ENCODE measurements around the gene PPIL1. TPM values are rescaled to one million over a fixed set of nuclear protein-coding genes. Genes with fewer than 3 reads are reported as not detected.

PPIL1 gene
- total RNA-seq, 1 experiment from 2014 or later: 64.2 TPM

DNA sequence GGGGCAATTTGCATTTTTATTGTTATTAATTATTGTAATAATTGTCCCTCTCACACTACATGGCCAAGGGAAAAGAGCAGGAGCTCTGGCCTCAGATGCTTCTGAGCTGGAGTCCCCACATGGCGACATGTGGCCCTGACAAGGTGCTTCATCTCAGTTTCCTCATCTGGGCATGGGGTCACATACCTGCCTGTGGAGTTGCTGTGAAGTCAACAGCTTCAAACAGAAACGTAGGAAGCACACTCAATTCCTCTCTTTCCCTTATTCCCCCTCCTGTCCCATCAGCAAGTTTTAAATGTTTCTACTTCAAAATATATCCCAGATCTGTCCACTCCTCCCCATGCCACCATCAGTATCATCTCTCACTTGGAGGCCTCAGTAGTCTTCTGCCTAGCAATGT lies 44.0 kb downstream of the PPIL1 start:
- TF ChIP-seq FOXK1 (CRISPR knock-in tag; IDR thresholded peaks at IDR 0.05) (no peak), NR1H2 (CRISPR knock-in tag; IDR thresholded peaks at IDR 0.05) (no peak), NFE2L1 (CRISPR knock-in tag; IDR thresholded peaks at IDR 0.05) (no peak), JAZF1 (CRISPR knock-in tag; IDR thresholded peaks at IDR 0.05) (no peak), ZNF396 (CRISPR knock-in tag; IDR thresholded peaks at IDR 0.05; ENCODE audit: borderline replicate concordance) (no peak), RELA (CRISPR knock-in tag; IDR thresholded peaks at IDR 0.05; ENCODE audit: borderline replicate concordance) (no peak), PRRX2 (CRISPR knock-in tag; IDR thresholded peaks at IDR 0.05) (no peak)
- TF ChIP-seq, protein P1, sequence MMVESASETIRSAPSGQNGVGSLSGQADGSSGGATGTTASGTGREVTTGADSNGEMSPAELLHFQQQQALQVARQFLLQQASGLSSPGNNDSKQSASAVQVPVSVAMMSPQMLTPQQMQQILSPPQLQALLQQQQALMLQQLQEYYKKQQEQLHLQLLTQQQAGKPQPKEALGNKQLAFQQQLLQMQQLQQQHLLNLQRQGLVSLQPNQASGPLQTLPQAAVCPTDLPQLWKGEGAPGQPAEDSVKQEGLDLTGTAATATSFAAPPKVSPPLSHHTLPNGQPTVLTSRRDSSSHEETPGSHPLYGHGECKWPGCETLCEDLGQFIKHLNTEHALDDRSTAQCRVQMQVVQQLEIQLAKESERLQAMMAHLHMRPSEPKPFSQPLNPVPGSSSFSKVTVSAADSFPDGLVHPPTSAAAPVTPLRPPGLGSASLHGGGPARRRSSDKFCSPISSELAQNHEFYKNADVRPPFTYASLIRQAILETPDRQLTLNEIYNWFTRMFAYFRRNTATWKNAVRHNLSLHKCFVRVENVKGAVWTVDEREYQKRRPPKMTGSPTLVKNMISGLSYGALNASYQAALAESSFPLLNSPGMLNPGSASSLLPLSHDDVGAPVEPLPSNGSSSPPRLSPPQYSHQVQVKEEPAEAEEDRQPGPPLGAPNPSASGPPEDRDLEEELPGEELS (CRISPR knock-in tag; IDR thresholded peaks at IDR 0.05): no peak
- TF ChIP-seq, protein P2, sequence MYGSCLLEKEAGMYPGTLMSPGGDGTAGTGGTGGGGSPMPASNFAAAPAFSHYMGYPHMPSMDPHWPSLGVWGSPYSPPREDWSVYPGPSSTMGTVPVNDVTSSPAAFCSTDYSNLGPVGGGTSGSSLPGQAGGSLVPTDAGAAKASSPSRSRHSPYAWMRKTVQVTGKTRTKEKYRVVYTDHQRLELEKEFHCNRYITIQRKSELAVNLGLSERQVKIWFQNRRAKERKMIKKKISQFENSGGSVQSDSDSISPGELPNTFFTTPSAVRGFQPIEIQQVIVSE (CRISPR knock-in tag; IDR thresholded peaks at IDR 0.05; ENCODE audit: borderline replicate concordance): no peak
- TF ChIP-seq, protein P3, sequence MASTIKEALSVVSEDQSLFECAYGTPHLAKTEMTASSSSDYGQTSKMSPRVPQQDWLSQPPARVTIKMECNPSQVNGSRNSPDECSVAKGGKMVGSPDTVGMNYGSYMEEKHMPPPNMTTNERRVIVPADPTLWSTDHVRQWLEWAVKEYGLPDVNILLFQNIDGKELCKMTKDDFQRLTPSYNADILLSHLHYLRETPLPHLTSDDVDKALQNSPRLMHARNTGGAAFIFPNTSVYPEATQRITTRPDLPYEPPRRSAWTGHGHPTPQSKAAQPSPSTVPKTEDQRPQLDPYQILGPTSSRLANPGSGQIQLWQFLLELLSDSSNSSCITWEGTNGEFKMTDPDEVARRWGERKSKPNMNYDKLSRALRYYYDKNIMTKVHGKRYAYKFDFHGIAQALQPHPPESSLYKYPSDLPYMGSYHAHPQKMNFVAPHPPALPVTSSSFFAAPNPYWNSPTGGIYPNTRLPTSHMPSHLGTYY (CRISPR knock-in tag; IDR thresholded peaks at IDR 0.05): no peak
- TF ChIP-seq, protein P4, sequence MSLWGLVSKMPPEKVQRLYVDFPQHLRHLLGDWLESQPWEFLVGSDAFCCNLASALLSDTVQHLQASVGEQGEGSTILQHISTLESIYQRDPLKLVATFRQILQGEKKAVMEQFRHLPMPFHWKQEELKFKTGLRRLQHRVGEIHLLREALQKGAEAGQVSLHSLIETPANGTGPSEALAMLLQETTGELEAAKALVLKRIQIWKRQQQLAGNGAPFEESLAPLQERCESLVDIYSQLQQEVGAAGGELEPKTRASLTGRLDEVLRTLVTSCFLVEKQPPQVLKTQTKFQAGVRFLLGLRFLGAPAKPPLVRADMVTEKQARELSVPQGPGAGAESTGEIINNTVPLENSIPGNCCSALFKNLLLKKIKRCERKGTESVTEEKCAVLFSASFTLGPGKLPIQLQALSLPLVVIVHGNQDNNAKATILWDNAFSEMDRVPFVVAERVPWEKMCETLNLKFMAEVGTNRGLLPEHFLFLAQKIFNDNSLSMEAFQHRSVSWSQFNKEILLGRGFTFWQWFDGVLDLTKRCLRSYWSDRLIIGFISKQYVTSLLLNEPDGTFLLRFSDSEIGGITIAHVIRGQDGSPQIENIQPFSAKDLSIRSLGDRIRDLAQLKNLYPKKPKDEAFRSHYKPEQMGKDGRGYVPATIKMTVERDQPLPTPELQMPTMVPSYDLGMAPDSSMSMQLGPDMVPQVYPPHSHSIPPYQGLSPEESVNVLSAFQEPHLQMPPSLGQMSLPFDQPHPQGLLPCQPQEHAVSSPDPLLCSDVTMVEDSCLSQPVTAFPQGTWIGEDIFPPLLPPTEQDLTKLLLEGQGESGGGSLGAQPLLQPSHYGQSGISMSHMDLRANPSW (CRISPR knock-in tag; conservative IDR thresholded peaks at IDR 0.05; ENCODE audit: low read depth): no peak
- DNase-seq (ENCODE audit: low spot score): no peak
- Mint-ChIP-seq H3K4me1 (peaks cover 35% of the 10 kb centered on the region), H3K9me3 (peaks cover 15% of the 10 kb centered on the region), H3K27ac (no peak overlapping the region), H3K36me3 (no peaks in the 10 kb centered on the region), H3K27me3 (ENCODE audit: low read depth) (peaks cover 6% of the 10 kb centered on the region), H3K4me3 (no peak overlapping the region)
- ChIA-PET POLR2A (no interaction called here), CTCF (interaction anchor here (1.5 to 1.8 kb wide), 3 partner anchors 21 to 65 kb away, joined by 4 to 7 read pairs (median 6); no protein-coding TSS in a partner anchor)
- ATAC-seq: no peak

DNA sequence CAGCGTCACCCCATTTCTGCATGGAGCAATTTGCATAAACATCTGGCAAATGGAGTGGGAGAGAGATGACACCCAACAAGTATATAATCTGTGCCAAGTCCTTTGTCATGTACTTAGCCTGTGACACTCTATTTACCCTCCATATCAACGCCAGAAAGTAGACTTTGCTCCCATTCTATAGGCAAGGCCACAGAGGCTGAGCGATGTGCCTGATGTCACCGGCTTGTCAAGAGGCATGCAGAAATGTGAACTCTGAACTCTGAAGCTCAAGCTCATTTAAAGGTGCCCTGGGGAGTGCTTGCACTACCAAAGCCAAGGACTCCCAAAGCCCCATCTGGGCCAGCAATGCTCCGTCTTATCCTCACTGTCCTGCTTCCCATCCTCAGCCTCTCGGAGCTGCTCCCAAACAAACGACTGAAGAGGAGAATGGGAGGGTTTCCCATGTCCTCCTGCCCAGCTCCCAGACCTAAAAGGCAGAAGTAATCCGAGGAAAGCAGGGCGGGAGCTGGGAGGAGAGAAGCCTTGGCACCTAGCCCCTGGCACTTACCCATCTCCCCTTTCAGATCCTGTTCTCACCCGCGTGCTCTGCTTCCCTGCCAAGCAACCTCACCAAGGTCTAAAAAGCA lies 44.6 kb downstream of the PPIL1 start:
- H3K27ac Mint-ChIP-seq: no peak overlapping the region
- ChIA-PET POLR2A (no interaction called here), CTCF (interaction anchor here (1.5 to 1.8 kb wide), 3 partner anchors 22 to 64 kb away, joined by 4 to 7 read pairs (median 6); no protein-coding TSS in a partner anchor)
- H3K4me1 Mint-ChIP-seq: peaks cover 32% of the 10 kb centered on the region
- ATAC-seq (no peak), DNase-seq (ENCODE audit: low spot score) (no peak)
- H3K4me3 Mint-ChIP-seq: no peak overlapping the region
- TF ChIP-seq PRRX2 (CRISPR knock-in tag; IDR thresholded peaks at IDR 0.05) (no peak), NFE2L1 (CRISPR knock-in tag; IDR thresholded peaks at IDR 0.05) (no peak), ZNF671 (CRISPR knock-in tag; IDR thresholded peaks at IDR 0.05) (no peak), ETV6 (CRISPR knock-in tag; IDR thresholded peaks at IDR 0.05) (no peak), GABPB1 (CRISPR knock-in tag; IDR thresholded peaks at IDR 0.05) (peak; percentile 87), MYBL2 (CRISPR knock-in tag; IDR thresholded peaks at IDR 0.05) (no peak), ELF4 (CRISPR knock-in tag; IDR thresholded peaks at IDR 0.05; ENCODE audit: low read depth) (no peak)
- TF ChIP-seq, protein P5, sequence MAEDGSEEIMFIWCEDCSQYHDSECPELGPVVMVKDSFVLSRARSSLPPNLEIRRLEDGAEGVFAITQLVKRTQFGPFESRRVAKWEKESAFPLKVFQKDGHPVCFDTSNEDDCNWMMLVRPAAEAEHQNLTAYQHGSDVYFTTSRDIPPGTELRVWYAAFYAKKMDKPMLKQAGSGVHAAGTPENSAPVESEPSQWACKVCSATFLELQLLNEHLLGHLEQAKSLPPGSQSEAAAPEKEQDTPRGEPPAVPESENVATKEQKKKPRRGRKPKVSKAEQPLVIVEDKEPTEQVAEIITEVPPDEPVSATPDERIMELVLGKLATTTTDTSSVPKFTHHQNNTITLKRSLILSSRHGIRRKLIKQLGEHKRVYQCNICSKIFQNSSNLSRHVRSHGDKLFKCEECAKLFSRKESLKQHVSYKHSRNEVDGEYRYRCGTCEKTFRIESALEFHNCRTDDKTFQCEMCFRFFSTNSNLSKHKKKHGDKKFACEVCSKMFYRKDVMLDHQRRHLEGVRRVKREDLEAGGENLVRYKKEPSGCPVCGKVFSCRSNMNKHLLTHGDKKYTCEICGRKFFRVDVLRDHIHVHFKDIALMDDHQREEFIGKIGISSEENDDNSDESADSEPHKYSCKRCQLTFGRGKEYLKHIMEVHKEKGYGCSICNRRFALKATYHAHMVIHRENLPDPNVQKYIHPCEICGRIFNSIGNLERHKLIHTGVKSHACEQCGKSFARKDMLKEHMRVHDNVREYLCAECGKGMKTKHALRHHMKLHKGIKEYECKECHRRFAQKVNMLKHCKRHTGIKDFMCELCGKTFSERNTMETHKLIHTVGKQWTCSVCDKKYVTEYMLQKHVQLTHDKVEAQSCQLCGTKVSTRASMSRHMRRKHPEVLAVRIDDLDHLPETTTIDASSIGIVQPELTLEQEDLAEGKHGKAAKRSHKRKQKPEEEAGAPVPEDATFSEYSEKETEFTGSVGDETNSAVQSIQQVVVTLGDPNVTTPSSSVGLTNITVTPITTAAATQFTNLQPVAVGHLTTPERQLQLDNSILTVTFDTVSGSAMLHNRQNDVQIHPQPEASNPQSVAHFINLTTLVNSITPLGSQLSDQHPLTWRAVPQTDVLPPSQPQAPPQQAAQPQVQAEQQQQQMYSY (CRISPR knock-in tag; IDR thresholded peaks at IDR 0.05): no peak
- TF ChIP-seq, protein P6, sequence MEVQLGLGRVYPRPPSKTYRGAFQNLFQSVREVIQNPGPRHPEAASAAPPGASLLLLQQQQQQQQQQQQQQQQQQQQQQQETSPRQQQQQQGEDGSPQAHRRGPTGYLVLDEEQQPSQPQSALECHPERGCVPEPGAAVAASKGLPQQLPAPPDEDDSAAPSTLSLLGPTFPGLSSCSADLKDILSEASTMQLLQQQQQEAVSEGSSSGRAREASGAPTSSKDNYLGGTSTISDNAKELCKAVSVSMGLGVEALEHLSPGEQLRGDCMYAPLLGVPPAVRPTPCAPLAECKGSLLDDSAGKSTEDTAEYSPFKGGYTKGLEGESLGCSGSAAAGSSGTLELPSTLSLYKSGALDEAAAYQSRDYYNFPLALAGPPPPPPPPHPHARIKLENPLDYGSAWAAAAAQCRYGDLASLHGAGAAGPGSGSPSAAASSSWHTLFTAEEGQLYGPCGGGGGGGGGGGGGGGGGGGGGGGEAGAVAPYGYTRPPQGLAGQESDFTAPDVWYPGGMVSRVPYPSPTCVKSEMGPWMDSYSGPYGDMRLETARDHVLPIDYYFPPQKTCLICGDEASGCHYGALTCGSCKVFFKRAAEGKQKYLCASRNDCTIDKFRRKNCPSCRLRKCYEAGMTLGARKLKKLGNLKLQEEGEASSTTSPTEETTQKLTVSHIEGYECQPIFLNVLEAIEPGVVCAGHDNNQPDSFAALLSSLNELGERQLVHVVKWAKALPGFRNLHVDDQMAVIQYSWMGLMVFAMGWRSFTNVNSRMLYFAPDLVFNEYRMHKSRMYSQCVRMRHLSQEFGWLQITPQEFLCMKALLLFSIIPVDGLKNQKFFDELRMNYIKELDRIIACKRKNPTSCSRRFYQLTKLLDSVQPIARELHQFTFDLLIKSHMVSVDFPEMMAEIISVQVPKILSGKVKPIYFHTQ (CRISPR knock-in tag; IDR thresholded peaks at IDR 0.05): no peak
- H3K36me3 Mint-ChIP-seq: no peaks in the 10 kb centered on the region
- peaks cover 15% of the 10 kb centered on the region for H3K9me3 Mint-ChIP-seq
- peaks cover under 1% of the 10 kb centered on the region for H3K27me3 Mint-ChIP-seq (ENCODE audit: low read depth)
